HEK293 (cell line): ENCODE data around the gene NELFB.

Experiments
- CTCF ChIP-seq: fragments of 450-650 bp; formaldehyde crosslinking; IDR thresholded peaks from 2 replicates; pipeline ENCODE4 v1.5.1; 2016; ENCODE audit warnings: missing biosample characterization, missing genetic modification characterization
- KLF16 ChIP-seq: fragments of 450-650 bp; formaldehyde crosslinking; IDR thresholded peaks from 2 replicates; pipeline ENCODE4 v1.5.1; 2017; ENCODE audit warnings: missing biosample characterization, missing genetic modification characterization
- REPIN1 ChIP-seq: fragments of 450-650 bp; formaldehyde crosslinking; IDR thresholded peaks from 2 replicates; pipeline ENCODE4 v1.5.1; 2017; ENCODE audit warnings: missing biosample characterization, missing genetic modification characterization, low read depth
- YY1 ChIP-seq: fragments of 450-650 bp; formaldehyde crosslinking; IDR thresholded peaks from 2 replicates; pipeline ENCODE4 v1.5.1; 2018; ENCODE audit warnings: missing biosample characterization, missing genetic modification characterization
- ZBTB26 ChIP-seq: fragments of 450-650 bp; formaldehyde crosslinking; optimal IDR thresholded peaks from 2 replicates; pipeline ENCODE3; 2016; ENCODE audit warnings: missing biosample characterization, mild to moderate bottlenecking, missing genetic modification characterization
- ZNF10 ChIP-seq: fragments of 450-650 bp; formaldehyde crosslinking; IDR thresholded peaks from 2 replicates; pipeline ENCODE4 v1.5.1; 2017; ENCODE audit warnings: missing biosample characterization, missing genetic modification characterization
- ZNF114 ChIP-seq: fragments of 450-650 bp; formaldehyde crosslinking; IDR thresholded peaks from 2 replicates; pipeline ENCODE4 v1.5.0; 2017; ENCODE audit warnings: missing biosample characterization, missing genetic modification characterization
- ZNF223 ChIP-seq: fragments of 450-650 bp; formaldehyde crosslinking; IDR thresholded peaks from 2 replicates; pipeline ENCODE4 v1.5.1; 2016; ENCODE audit warnings: missing biosample characterization, missing genetic modification characterization
- ZNF274 ChIP-seq, 2 experiments: fragments of 200-500 bp in 1 of 2; fragments of 450-650 bp in 1 of 2; sonication (Bioruptor generic) in 1 of 2; formaldehyde crosslinking in 1 of 2; IDR thresholded peaks; 2 replicates each; pipeline versions ENCODE4 v1.5.1 to v1.6.1; 2014 to 2016; ENCODE audit warnings: borderline replicate concordance in 1 of 2, inconsistent platforms in 1 of 2, low read length in 1 of 2, missing biosample characterization in 1 of 2, missing genetic modification characterization in 1 of 2
- ZNF639 ChIP-seq: fragments of 450-650 bp; formaldehyde crosslinking; IDR thresholded peaks from 2 replicates; pipeline ENCODE4 v1.5.1; 2016; ENCODE audit warnings: missing biosample characterization, missing genetic modification characterization
- ZNF785 ChIP-seq: fragments of 450-650 bp; formaldehyde crosslinking; IDR thresholded peaks from 2 replicates; pipeline ENCODE4 v1.5.1; 2016; ENCODE audit warnings: missing biosample characterization, missing genetic modification characterization
- ZNF791 ChIP-seq: fragments of 450-650 bp; formaldehyde crosslinking; IDR thresholded peaks from 2 replicates; pipeline ENCODE4 v1.5.1; 2016; ENCODE audit warnings: missing biosample characterization, missing genetic modification characterization

- TF ChIP-seq ZNF274 (IDR thresholded peaks at IDR 0.05; ENCODE audit: low read length), result no peak
- no peak for TF ChIP-seq ZNF274 (tag by site-specific recombination; IDR thresholded peaks at IDR 0.05; ENCODE audit: borderline replicate concordance)
- TF ChIP-seq ZNF639 (tag by site-specific recombination), result no peak
- no peak for TF ChIP-seq ZNF785
- no peak for TF ChIP-seq YY1
- no peak for TF ChIP-seq CTCF (tag by site-specific recombination)
- no peak for TF ChIP-seq ZNF223 (tag by site-specific recombination)
- TF ChIP-seq ZBTB26, result no peak
- no peak for TF ChIP-seq REPIN1
- TF ChIP-seq KLF16 (tag by site-specific recombination), result peak; percentile 21; the same call in 1 of the 2 replicates
- TF ChIP-seq ZNF10, result no peak
- no peak for TF ChIP-seq ZNF114
- no peak for TF ChIP-seq ZNF791 (tag by site-specific recombination)
Observed at GRCh38 chr9:137300567-137301080, 45.5 kb downstream of the NELFB start.
